Measurements from ENCODE around the gene PDPR.
"Not testable (repeated sequence)": the region's sequence is repeated elsewhere in the genome, so short reads cannot be mapped to it uniquely, and the experiment has no call there.

- not testable (repeated sequence) for TF ChIP-seq POLR2A (IDR thresholded peaks at IDR 0.05; ENCODE audit: low read length); GATA1 (IDR thresholded peaks at IDR 0.05; ENCODE audit: low read depth, low read length)
Observed at GRCh38 chr16:70173916-70174315, 59.8 kb downstream of the PDPR start.

All from erythroblast (primary cell).